HEK293 (cell line): ENCODE results near the gene KPNA2.
"Not testable (repeated sequence)": the region's sequence is repeated elsewhere in the genome, so short reads cannot be mapped to it uniquely, and the experiment has no call there.

Source experiments
- CTCF ChIA-PET: fragments of 350-600 bp; formaldehyde crosslinking; extraction: SDS; loops from one replicate; lab custom pipeline; 2021; ENCODE audit warnings: antibody characterized with exemption; lab: Yijun Ruan, JAX
- POLR2A ChIA-PET: fragments of 300-600 bp; formaldehyde crosslinking; extraction: SDS; loops from one replicate; lab custom pipeline; 2020; ENCODE audit warnings: antibody characterized with exemption, inconsistent platforms; lab: Yijun Ruan, JAX
- H3K27ac ChIP-seq: fragments of 200-500 bp; sonication (Bioruptor generic); 2 replicates; pipeline ENCODE4 v1.5.1; 2014; ENCODE audit warnings: low read depth, low read length, control low read depth, inconsistent platforms; ENCODE audit errors: extremely low read depth
- H3K36me3 ChIP-seq, 2 experiments: fragments of 200-500 bp in 1 of 2; sonication (Bioruptor generic) in 1 of 2; 1 replicate in 1 of 2; 2 replicates in 1 of 2; pipeline ENCODE4 v1.5.1; 2014 to 2017; ENCODE audit warnings: inconsistent platforms in 2 of 2, low read length in 2 of 2; ENCODE audit not compliant: control insufficient read depth in 2 of 2, insufficient read depth in 1 of 2
- H3K4me1 ChIP-seq: fragments of 200-500 bp; sonication (Bioruptor generic); 2 replicates; pipeline ENCODE4 v1.5.1; 2014; ENCODE audit warnings: mild to moderate bottlenecking, low read length, inconsistent platforms; ENCODE audit not compliant: control insufficient read depth, insufficient read depth
- H3K4me3 ChIP-seq: 2 replicates; pipeline ENCODE4 v1.5.1; 2011; ENCODE audit warnings: low read depth, mild to moderate bottlenecking, control low read depth, low read length, moderate library complexity
- H3K9me3 ChIP-seq: fragments of 200-500 bp; sonication (Bioruptor generic); 2 replicates; pipeline ENCODE4 v1.5.1; 2014; ENCODE audit warnings: low read depth, low read length, inconsistent platforms; ENCODE audit not compliant: control insufficient read depth, insufficient read depth
- PRDM1 ChIP-seq: fragments of 450-650 bp; formaldehyde crosslinking; IDR thresholded peaks from 2 replicates; pipeline ENCODE4; 2016; ENCODE audit warnings: missing biosample characterization, missing genetic modification characterization
- SP2 ChIP-seq: fragments of 450-650 bp; formaldehyde crosslinking; IDR thresholded peaks from 2 replicates; pipeline ENCODE4 v1.5.1; 2016; ENCODE audit warnings: missing biosample characterization, missing genetic modification characterization
- ZFP69B ChIP-seq: fragments of 450-650 bp; formaldehyde crosslinking; IDR thresholded peaks from 2 replicates; pipeline ENCODE4 v1.5.1; 2016; ENCODE audit warnings: missing biosample characterization, missing genetic modification characterization
- ZIC2 ChIP-seq: fragments of 450-650 bp; formaldehyde crosslinking; IDR thresholded peaks from 2 replicates; pipeline ENCODE4 v1.5.1; 2016; ENCODE audit warnings: missing biosample characterization, missing genetic modification characterization
- ZNF133 ChIP-seq: fragments of 450-650 bp; formaldehyde crosslinking; IDR thresholded peaks from 2 replicates; pipeline ENCODE4 v1.5.1; 2016; ENCODE audit warnings: missing biosample characterization, missing genetic modification characterization
- ZNF302 ChIP-seq: fragments of 450-650 bp; formaldehyde crosslinking; IDR thresholded peaks from 2 replicates; pipeline ENCODE4 v1.5.1; 2016; ENCODE audit warnings: missing biosample characterization, missing genetic modification characterization, low read depth
- ZNF366 ChIP-seq: fragments of 450-650 bp; formaldehyde crosslinking; conservative IDR thresholded peaks from 2 replicates; pipeline ENCODE4 v1.5.1; 2016; ENCODE audit warnings: missing biosample characterization, missing genetic modification characterization
- ZNF37A ChIP-seq: fragments of 450-650 bp; IDR thresholded peaks from 2 replicates; pipeline ENCODE4 v1.5.1; 2018; ENCODE audit warnings: missing biosample characterization, missing genetic modification characterization
- ZNF610 ChIP-seq: fragments of 450-650 bp; formaldehyde crosslinking; IDR thresholded peaks from 2 replicates; pipeline ENCODE4 v1.5.1; 2016; ENCODE audit warnings: missing biosample characterization, missing genetic modification characterization, borderline replicate concordance
- ZNF654 ChIP-seq: fragments of 450-650 bp; formaldehyde crosslinking; IDR thresholded peaks from 2 replicates; pipeline ENCODE4 v1.5.1; 2016; ENCODE audit warnings: low read depth, missing biosample characterization, missing genetic modification characterization
- ZNF747 ChIP-seq: fragments of 450-650 bp; formaldehyde crosslinking; IDR thresholded peaks from 2 replicates; pipeline ENCODE4 v1.5.1; 2016; ENCODE audit warnings: missing biosample characterization, missing genetic modification characterization
- TF ChIP-seq, protein P1 (sequence below): fragments of 450-650 bp; formaldehyde crosslinking; IDR thresholded peaks from 2 replicates; pipeline ENCODE4 v1.5.1; 2016; ENCODE audit warnings: missing biosample characterization, missing genetic modification characterization
- TF ChIP-seq, protein P2 (sequence below): fragments of 450-650 bp; formaldehyde crosslinking; IDR thresholded peaks from 2 replicates; pipeline ENCODE4 v1.5.1; 2017; ENCODE audit warnings: missing biosample characterization, missing genetic modification characterization

Gene KPNA2

DNA sequence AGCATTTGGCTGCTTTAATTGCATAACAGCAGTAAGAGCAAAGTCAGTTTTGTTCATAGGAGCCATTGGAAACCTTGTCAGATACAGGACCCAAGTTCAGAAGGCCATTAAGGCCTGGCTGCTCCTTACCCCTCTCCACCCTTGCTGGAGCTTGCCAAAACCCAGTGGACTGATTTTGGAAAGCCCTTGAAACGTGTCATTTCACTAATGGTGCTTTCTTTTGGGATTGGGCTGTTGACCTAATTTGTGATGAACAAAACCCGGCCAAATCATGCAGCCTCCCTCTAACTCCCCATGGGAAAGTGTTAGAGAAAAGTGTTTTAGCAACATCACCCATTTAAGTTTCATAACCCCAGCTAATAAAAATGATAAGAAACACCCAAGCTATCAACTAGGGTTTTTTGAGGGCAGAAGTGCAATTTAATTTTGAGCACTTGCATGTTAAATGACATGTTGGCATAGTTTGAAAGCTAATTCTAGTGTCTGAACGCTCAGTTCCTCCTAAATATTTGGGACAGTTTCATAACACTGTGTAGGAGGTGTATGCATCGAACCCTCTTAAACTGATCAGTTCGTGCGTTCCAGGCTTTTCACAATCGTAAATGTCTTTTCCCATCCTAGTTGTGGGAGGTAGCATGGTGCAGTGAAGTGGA, 12.5 kb downstream of the KPNA2 start:
- H3K27ac ChIP-seq, H3K9me3 ChIP-seq: not testable (repeated sequence)
- peak; percentile 40 for TF ChIP-seq PRDM1 (tag by site-specific recombination)
- TF ChIP-seq, all 188 proteins: peak for 1; not testable (repeated sequence) for 187
- ChIA-PET CTCF (interaction anchor here (2.0 kb wide), 1 partner anchor 11 kb away, joined by 5 read pairs; no protein-coding TSS in a partner anchor), POLR2A (interaction anchor here (1.1 to 4.1 kb wide), 3 partner anchors 12 to 28 kb away, joined by 3 to 27 read pairs (median 3); partner anchors contain the start of gene KPNA2)
- H3K4me3 ChIP-seq, H3K4me1 ChIP-seq: not testable (repeated sequence)
- peaks cover 42 to 53% of the 10 kb centered on the region in 2 experiments for H3K36me3 ChIP-seq

DNA sequence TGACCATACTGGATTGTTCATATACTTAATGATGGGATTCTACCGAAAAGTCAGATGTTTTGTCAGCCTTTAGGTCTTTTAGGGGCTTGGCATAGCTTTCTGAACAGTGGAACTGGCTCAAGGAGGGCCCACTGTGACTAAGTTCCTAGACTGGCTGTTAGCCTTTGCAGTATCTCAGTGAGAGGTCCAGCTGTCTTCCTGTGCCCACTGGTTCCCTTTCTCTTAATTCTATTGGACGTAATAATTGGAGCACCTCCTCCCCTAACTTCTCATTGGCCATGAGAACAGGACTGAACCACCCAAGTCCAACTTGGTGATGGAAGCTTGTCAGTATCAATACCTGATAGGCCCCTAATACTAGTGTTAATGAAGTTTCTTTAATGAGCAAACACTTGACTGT, 13.5 kb downstream of the KPNA2 start:
- POLR2A ChIA-PET: interaction anchor here (1.1 to 4.1 kb wide), 4 partner anchors 12 to 29 kb away, joined by 3 to 27 read pairs (median 3); partner anchors contain the start of gene KPNA2

DNA sequence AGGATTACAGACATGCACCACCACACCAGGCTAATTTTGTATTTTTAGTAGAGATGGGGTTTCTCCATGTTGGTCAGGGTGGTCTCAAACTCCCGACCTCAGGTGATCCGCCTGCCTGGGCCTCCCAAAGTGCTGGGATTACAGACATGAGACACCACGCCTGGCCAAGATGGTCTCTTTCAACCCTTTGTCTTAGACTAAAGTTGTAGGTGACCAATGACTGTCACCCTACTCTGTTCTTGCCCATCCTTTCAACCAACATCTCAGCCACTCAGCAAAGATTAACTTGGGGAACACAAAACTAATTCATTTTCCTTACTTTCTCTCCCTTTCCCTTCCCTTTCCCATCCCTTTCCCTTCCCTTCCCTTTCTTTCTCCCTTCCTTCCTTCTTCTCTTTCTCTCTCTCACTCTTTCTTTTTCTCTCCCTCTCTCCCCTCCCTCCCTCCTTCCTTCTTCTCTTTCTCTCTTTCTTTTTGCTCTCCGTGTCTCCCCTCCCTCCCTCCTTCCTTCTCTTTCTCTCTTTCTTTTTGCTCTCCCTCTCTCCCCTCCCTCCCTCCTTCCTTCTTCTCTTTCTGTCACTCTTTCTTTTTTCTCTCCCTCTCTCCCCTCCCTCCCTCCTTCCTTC, 14.4 kb downstream of the KPNA2 start:
- POLR2A ChIA-PET: interaction anchor here (1.2 to 4.1 kb wide), 2 partner anchors 13 to 30 kb away, joined by 3 to 27 read pairs; partner anchors contain the start of gene KPNA2
- peaks cover 23 to 34% of the 10 kb centered on the region in 2 experiments for H3K36me3 ChIP-seq
- not testable (repeated sequence) for H3K4me1 ChIP-seq, H3K27ac ChIP-seq
- TF ChIP-seq PRDM1 (tag by site-specific recombination) (peak; percentile 100), ZNF366 (tag by site-specific recombination) (peak; percentile 96)
- TF ChIP-seq, all 188 proteins: peak for 2; not testable (repeated sequence) for 186
- H3K9me3 ChIP-seq, CTCF ChIA-PET, H3K4me3 ChIP-seq: not testable (repeated sequence)

More for the DNA sequence above, 13.5 kb downstream of the KPNA2 start:
- peaks cover 32 to 43% of the 10 kb centered on the region in 2 experiments for H3K36me3 ChIP-seq
- no peak overlapping the region for H3K27ac ChIP-seq
- TF ChIP-seq ZNF747 (no peak), ZNF302 (no peak), ZNF610 (tag by site-specific recombination) (no peak), ZNF133 (tag by site-specific recombination) (no peak), ZFP69B (tag by site-specific recombination) (peak; percentile 68; the same call in 1 of the 2 replicates), ZNF654 (tag by site-specific recombination) (no peak), SP2 (tag by site-specific recombination) (peak; percentile 46), ZIC2 (tag by site-specific recombination) (no peak), ZNF37A (no peak)
- TF ChIP-seq, protein P1, sequence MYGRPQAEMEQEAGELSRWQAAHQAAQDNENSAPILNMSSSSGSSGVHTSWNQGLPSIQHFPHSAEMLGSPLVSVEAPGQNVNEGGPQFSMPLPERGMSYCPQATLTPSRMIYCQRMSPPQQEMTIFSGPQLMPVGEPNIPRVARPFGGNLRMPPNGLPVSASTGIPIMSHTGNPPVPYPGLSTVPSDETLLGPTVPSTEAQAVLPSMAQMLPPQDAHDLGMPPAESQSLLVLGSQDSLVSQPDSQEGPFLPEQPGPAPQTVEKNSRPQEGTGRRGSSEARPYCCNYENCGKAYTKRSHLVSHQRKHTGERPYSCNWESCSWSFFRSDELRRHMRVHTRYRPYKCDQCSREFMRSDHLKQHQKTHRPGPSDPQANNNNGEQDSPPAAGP: no peak
- TF ChIP-seq, protein P2, sequence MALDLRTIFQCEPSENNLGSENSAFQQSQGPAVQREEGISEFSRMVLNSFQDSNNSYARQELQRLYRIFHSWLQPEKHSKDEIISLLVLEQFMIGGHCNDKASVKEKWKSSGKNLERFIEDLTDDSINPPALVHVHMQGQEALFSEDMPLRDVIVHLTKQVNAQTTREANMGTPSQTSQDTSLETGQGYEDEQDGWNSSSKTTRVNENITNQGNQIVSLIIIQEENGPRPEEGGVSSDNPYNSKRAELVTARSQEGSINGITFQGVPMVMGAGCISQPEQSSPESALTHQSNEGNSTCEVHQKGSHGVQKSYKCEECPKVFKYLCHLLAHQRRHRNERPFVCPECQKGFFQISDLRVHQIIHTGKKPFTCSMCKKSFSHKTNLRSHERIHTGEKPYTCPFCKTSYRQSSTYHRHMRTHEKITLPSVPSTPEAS (tag by site-specific recombination): no peak
- TF ChIP-seq, all 188 proteins: peak for 2
- Histone ChIP-seq H3K9me3 (no peaks in the 10 kb centered on the region), H3K4me1 (no peaks in the 10 kb centered on the region), H3K4me3 (no peak overlapping the region)
- CTCF ChIA-PET: interaction anchor here (0.7 kb wide), 1 partner anchor 10 kb away, joined by 3 read pairs; no protein-coding TSS in a partner anchor

DNA sequence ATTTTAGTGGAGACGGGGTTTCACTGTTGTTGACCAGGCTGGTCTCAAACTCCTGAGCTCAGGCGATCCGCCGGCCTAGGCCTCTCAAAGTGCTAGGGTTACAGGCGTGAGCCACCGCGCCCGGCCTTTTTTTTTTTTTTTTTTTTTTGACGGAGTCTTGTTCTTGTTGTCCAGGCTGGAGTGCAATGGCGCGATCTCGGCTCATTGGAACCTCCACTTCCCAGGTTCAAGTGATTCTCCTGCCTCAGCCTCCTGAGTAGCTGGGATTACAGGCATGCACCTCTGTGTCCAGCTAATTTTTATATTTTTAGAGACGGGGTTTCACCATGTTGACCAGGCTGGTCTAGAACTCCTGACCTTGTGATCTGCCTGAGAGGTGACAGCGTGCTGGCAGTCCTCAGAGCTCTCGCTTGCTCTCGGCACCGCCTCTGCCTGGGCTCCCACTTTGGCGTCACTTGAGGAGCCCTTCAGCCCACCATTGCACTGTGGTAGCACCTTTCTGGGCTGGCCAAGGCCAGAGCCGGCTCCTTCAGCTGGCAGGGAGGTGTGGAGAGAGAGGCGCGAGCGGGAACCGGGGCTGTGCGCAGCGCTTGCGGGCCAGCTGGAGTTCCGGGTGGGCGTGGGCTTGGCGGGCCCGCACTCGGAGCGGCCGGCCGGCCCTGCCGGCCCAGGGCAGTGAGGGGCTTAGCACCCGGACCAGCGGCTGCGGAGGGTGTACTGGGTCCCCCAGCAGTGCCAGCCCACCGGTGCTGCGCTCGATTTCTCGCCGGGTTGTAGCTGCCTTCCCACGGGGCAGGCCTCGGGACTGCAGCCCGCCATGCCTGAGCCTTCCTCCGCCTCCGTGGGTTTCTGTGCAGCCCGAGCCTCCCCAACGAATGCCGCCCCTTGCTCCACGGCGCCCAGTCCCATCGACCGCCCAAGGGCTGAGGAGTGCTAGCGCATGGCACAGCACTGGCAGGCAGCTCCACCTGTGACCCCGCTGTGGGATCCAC, 16.1 kb downstream of the KPNA2 start:
- POLR2A ChIA-PET: interaction anchor here (1.0 kb wide), 1 partner anchor 406 kb away, joined by 3 read pairs; the partner anchor contains the start of gene WIPI1
- peaks cover 12 to 17% of the 10 kb centered on the region in 2 experiments for H3K36me3 ChIP-seq
- H3K27ac ChIP-seq, CTCF ChIA-PET, H3K4me1 ChIP-seq, H3K4me3 ChIP-seq, H3K9me3 ChIP-seq: not testable (repeated sequence)
